Common myeloid progenitor, CD34-positive (primary cell): ENCODE results near the gene PDE4B.
A peak's percentile ranks its signal among the peaks of the same experiment; 100 is the strongest.

Source experiments
- CTCF ChIA-PET: fragments of 350-600 bp; sonication (Branson Sonifier 250); formaldehyde crosslinking; loops from one replicate; lab custom pipeline; 2021; ENCODE audit warnings: antibody characterized with exemption; lab: Charles Lee
- POLR2A ChIA-PET: fragments of 350-600 bp; sonication (Branson Sonifier 250); formaldehyde crosslinking; loops from one replicate; lab custom pipeline; 2021; ENCODE audit warnings: antibody characterized with exemption; lab: Charles Lee
- DNase-seq, 3 donors: peaks; one replicate each; pipeline versions ENCODE4 v3.0.0 to v3.0.0-alpha.2; 2013
- H3K27ac ChIP-seq, 2 experiments: 1 replicate in 1 of 2; 2 replicates in 1 of 2; pipeline ENCODE4 v1.7.0; 2013; ENCODE audit warnings: inconsistent platforms in 2 of 2, low read length in 2 of 2, mild to moderate bottlenecking in 2 of 2, low read depth in 1 of 2, moderate library complexity in 1 of 2; ENCODE audit not compliant: severe bottlenecking in 2 of 2, insufficient read depth in 1 of 2, poor library complexity in 1 of 2
- H3K27me3 ChIP-seq, 5 experiments: replicated peaks in 2 of 5; 1 replicate in 3 of 5; 2 replicates in 2 of 5; pipeline versions ENCODE4 v1.6.1 to v1.7.0; 2013; ENCODE audit warnings: low read length in 4 of 5, mild to moderate bottlenecking in 2 of 5, moderate library complexity in 2 of 5, inconsistent platforms in 1 of 5; ENCODE audit not compliant: insufficient read depth in 5 of 5, control insufficient read depth in 4 of 5
- H3K36me3 ChIP-seq, 4 experiments: 1 replicate in 2 of 4; 2 replicates in 2 of 4; pipeline versions ENCODE4 v1.6.1 to v1.7.0; 2013; ENCODE audit warnings: low read length in 3 of 4, control low read depth in 1 of 4, mild to moderate bottlenecking in 1 of 4; ENCODE audit not compliant: control insufficient read depth in 4 of 4, insufficient read depth in 4 of 4
- H3K4me1 ChIP-seq, 4 experiments: 1 replicate in 3 of 4; 2 replicates in 1 of 4; pipeline versions ENCODE4 v1.6.1 to v1.7.1; 2013; ENCODE audit warnings: low read length in 3 of 4, mild to moderate bottlenecking in 3 of 4, control low read depth in 1 of 4, inconsistent platforms in 1 of 4, moderate library complexity in 1 of 4; ENCODE audit not compliant: control insufficient read depth in 4 of 4, insufficient read depth in 4 of 4; ENCODE audit errors: control extremely low read depth in 1 of 4
- H3K4me3 ChIP-seq, 7 experiments: 1 replicate in 4 of 7; 2 replicates in 3 of 7; pipeline versions ENCODE4 v1.5.1 to v1.7.0; 2013; ENCODE audit warnings: mild to moderate bottlenecking in 7 of 7, low read length in 6 of 7, moderate library complexity in 6 of 7, inconsistent platforms in 2 of 7, low read depth in 2 of 7, control low read depth in 1 of 7; ENCODE audit not compliant: insufficient read depth in 4 of 7, control insufficient read depth in 1 of 7; ENCODE audit errors: extremely low read depth in 1 of 7
- H3K9me3 ChIP-seq, 5 experiments: 1 replicate in 4 of 5; 2 replicates in 1 of 5; pipeline versions ENCODE4 v1.6.1 to v1.7.1; 2013; ENCODE audit warnings: low read length in 4 of 5, mild to moderate bottlenecking in 2 of 5, inconsistent platforms in 1 of 5, low read depth in 1 of 5, moderate library complexity in 1 of 5; ENCODE audit not compliant: control insufficient read depth in 4 of 5, insufficient read depth in 2 of 5; ENCODE audit errors: control extremely low read depth in 1 of 5
- WGBS: methylation state at CpG from one replicate; pipeline ENCODE4 v1.1.5; 2013; ENCODE audit not compliant: insufficient coverage; 5-methylcytosine and 5-hydroxymethylcytosine counted together

The PDE4B gene

GRCh38 chr1:66251546-66251945 is 458.9 kb downstream of the PDE4B start:
- no peaks in the 10 kb centered on the region for H3K27me3 ChIP-seq
- H3K9me3 ChIP-seq: no peaks in the 10 kb centered on the region
- H3K36me3 ChIP-seq: no peaks in the 10 kb centered on the region
- ChIA-PET POLR2A (no interaction called here), CTCF (interaction anchor here (0.6 to 19.7 kb wide), 19 partner anchors 9 to 898 kb away, joined by 3 to 374 read pairs (median 4); no protein-coding TSS in a partner anchor)
- H3K4me3 ChIP-seq: no peak overlapping the region
- H3K4me1 ChIP-seq: peaks cover 0 to 26% (median 15%) of the 10 kb centered on the region in 4 experiments
- H3K27ac ChIP-seq: no peak overlapping the region
- DNase-seq: peak; percentile 31 to 65 (median 63)
- WGBS: 54% methylated on average over 1 of the region's 1 CpG

DNA sequence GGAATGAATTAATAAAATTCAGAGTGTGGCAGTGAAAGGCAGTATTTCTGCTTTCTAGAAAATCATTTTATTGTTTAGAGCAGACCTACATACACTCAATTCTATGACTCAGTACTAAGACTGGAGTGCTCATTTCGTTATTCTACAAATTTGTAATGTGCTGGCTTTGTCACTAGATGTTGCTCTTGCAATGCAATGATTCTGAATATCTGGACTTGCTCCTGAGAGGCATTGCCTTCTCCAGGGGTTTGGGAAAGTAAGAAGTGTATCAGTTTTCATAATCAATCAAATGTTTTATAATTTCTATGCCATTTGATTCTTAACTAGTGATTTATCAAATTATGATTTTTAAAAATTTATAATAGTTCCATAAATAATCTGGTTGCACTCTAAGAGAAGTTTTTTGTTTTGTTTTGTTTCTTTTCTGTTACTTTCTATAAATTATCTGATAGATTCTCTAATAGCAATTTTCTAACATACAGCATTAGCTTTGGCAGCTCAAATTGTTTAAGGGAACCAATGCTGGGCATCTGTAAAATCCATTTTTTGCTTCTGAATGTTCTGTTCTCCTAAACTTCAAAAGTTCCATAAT is 460.7 kb downstream of the PDE4B start:
- Histone ChIP-seq H3K4me1 (peaks cover 0 to 26% (median 14%) of the 10 kb centered on the region in 4 experiments), H3K9me3 (no peaks in the 10 kb centered on the region), H3K36me3 (no peaks in the 10 kb centered on the region), H3K27ac (no peak overlapping the region), H3K27me3 (no peaks in the 10 kb centered on the region), H3K4me3 (no peak overlapping the region)
- POLR2A ChIA-PET: no interaction called here
- WGBS: 0% methylated on average over 1 of the region's 1 CpG
- CTCF ChIA-PET: interaction anchor here (0.6 to 19.7 kb wide), 28 partner anchors 10 to 480 kb away, joined by 3 to 374 read pairs (median 4); no protein-coding TSS in a partner anchor
- DNase-seq: peak; percentile 65 to 73 (median 69)

DNA sequence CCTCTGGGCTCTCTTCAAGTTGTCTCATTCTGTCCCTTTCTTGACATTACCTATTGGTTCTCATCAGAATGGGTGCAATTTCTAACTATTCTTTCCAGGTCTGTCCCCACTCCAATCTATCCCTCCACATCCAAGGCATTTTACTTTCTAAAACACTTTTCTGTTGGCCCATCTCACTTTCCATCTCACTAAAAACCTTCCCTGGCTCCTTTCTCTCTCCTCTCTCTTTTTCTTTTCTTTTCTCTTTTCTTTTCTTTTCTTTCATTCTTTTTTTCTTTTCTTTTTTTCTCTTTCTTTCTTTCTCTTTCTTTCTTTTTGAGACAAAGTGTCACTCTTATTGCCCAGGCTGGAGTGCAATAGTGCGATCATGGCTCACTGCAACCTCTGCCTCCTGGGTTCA is 462.1 kb downstream of the PDE4B start:
- H3K4me3 ChIP-seq: no peak overlapping the region
- no peaks in the 10 kb centered on the region for H3K36me3 ChIP-seq
- 100% methylated on average over 1 of the region's 1 CpG for WGBS
- no peaks in the 10 kb centered on the region for H3K9me3 ChIP-seq
- no peaks in the 10 kb centered on the region for H3K27me3 ChIP-seq
- no peak overlapping the region for H3K27ac ChIP-seq
- DNase-seq: no peak
- ChIA-PET CTCF (interaction anchor here (1.1 to 19.7 kb wide), 11 partner anchors 10 to 471 kb away, joined by 3 to 374 read pairs (median 6); no protein-coding TSS in a partner anchor), POLR2A (no interaction called here)
- H3K4me1 ChIP-seq: peaks cover 0 to 26% (median 14%) of the 10 kb centered on the region in 4 experiments

GRCh38 chr1:66256629-66257572 is 464.2 kb downstream of the PDE4B start:
- H3K4me3 ChIP-seq: no peak overlapping the region
- H3K9me3 ChIP-seq: no peaks in the 10 kb centered on the region
- DNase-seq: no peak
- CTCF ChIA-PET: interaction anchor here (0.7 to 19.7 kb wide), 16 partner anchors 9 to 497 kb away, joined by 3 to 374 read pairs (median 4); no protein-coding TSS in a partner anchor
- POLR2A ChIA-PET: no interaction called here
- H3K36me3 ChIP-seq: no peaks in the 10 kb centered on the region
- H3K27ac ChIP-seq: no peak overlapping the region
- WGBS: 100% methylated on average over 3 of the region's 5 CpGs
- H3K27me3 ChIP-seq: no peaks in the 10 kb centered on the region
- peaks cover 0 to 26% (median 11%) of the 10 kb centered on the region in 4 experiments for H3K4me1 ChIP-seq

- peaks cover 0 to 20% (median 9%) of the 10 kb centered on the region in 4 experiments for H3K4me1 ChIP-seq
- H3K27ac ChIP-seq: no peak overlapping the region
- ChIA-PET POLR2A (interaction anchor here (0.6 kb wide), 1 partner anchor 36 kb away, joined by 4 read pairs; no protein-coding TSS in a partner anchor), CTCF (interaction anchor here (2.0 to 19.7 kb wide), 3 partner anchors 10 to 246 kb away, joined by 7 to 374 read pairs (median 12); no protein-coding TSS in a partner anchor)
- no peak for DNase-seq
- H3K27me3 ChIP-seq: no peaks in the 10 kb centered on the region
- H3K36me3 ChIP-seq: no peaks in the 10 kb centered on the region
- H3K4me3 ChIP-seq: no peak overlapping the region
- no peaks in the 10 kb centered on the region for H3K9me3 ChIP-seq
- 100% methylated on average over 3 of the region's 4 CpGs for WGBS
These were observed 465.9 kb downstream of the PDE4B start for GRCh38 chr1:66258404-66259105.

DNA sequence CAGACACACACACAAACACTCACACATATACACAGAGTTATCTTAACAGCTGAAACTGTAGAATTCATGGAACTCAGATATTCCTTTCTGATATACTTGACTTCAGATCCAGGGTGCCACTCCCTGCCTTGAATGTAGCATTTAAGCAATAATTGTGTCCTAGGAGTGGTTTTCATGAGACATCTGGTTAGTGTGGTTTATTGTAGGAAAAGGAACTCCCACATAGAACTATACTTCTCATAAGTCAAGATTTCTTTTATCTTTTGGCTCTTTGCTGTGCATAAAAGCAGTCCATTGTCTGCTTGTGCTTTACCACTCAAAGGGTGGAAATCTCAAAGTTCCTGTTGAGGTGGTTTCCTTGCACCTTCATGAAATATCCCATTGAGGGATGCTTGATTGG is 468.7 kb downstream of the PDE4B start:
- POLR2A ChIA-PET: no interaction called here
- DNase-seq: no peak
- no peak overlapping the region for H3K27ac ChIP-seq

More for the DNA sequence above, 468.7 kb downstream of the PDE4B start:
- no peaks in the 10 kb centered on the region for H3K9me3 ChIP-seq
- H3K36me3 ChIP-seq: no peaks in the 10 kb centered on the region
- CTCF ChIA-PET: interaction anchor here (1.0 to 2.5 kb wide), 4 partner anchors 14 to 184 kb away, joined by 3 to 18 read pairs (median 5); no protein-coding TSS in a partner anchor
- H3K27me3 ChIP-seq: no peaks in the 10 kb centered on the region
- peaks cover 0 to 15% (median 4%) of the 10 kb centered on the region in 4 experiments for H3K4me1 ChIP-seq
- no peak overlapping the region for H3K4me3 ChIP-seq
